A673 (cell line): ENCODE results near the gene DNASE1. TPM values are rescaled to one million over a fixed set of nuclear protein-coding genes. Genes with fewer than 3 reads are reported as not detected.

Source experiments
- BruUV-seq: library from RNA; stranded (reverse); fragments of 400-500 nt; replicated peaks from 2 replicates; lab custom pipeline; 2021; lab: Mats Ljungman, UMichigan
- CTCF ChIA-PET: fragments of 300-600 bp; sonication (Branson Sonifier 250); formaldehyde crosslinking; loops from one replicate; lab custom pipeline; 2022; ENCODE audit warnings: antibody characterized with exemption; lab: Charles Lee
- POLR2A ChIA-PET: fragments of 300-600 bp; sonication (Branson Sonifier 250); formaldehyde crosslinking; loops from one replicate; lab custom pipeline; 2022; ENCODE audit warnings: antibody characterized with exemption; ENCODE audit not compliant: low non-redundant PET; lab: Charles Lee
- DNase-seq: peaks from one replicate; pipeline ENCODE4 v3.0.0-alpha.2; 2015; ENCODE audit warnings: low spot score
- H3K27ac ChIP-seq: fragments of 200-600 bp; sonication (generic); 2 replicates; pipeline ENCODE4 v1.5.1; 2016; ENCODE audit warnings: mixed run types, low read depth, mild to moderate bottlenecking, mixed read lengths, antibody characterized with exemption, low read length; ENCODE audit not compliant: poor library complexity, severe bottlenecking
- H3K27me3 ChIP-seq: fragments of 200-600 bp; sonication (generic); replicated peaks from 2 replicates; pipeline ENCODE4 v1.6.1; 2017; ENCODE audit warnings: mixed run types, low read depth, mild to moderate bottlenecking, mixed read lengths, antibody characterized with exemption, low read length; ENCODE audit not compliant: insufficient read depth, poor library complexity
- H3K36me3 ChIP-seq: fragments of 200-600 bp; sonication (generic); 2 replicates; pipeline ENCODE4 v1.6.1; 2016; ENCODE audit warnings: mixed run types, mild to moderate bottlenecking, mixed read lengths, antibody characterized with exemption, low read length; ENCODE audit not compliant: insufficient read depth, poor library complexity, severe bottlenecking
- H3K4me1 ChIP-seq: fragments of 200-600 bp; sonication (generic); 2 replicates; pipeline ENCODE4 v1.6.1; 2017; ENCODE audit warnings: mixed run types, mild to moderate bottlenecking, mixed read lengths, antibody characterized with exemption, low read length; ENCODE audit not compliant: insufficient read depth, poor library complexity, severe bottlenecking
- H3K4me3 ChIP-seq: fragments of 200-600 bp; sonication (generic); 2 replicates; pipeline ENCODE4 v1.5.1; 2016; ENCODE audit warnings: low read depth, mixed run types, mild to moderate bottlenecking, mixed read lengths, low read length; ENCODE audit not compliant: poor library complexity, severe bottlenecking
- H3K9me3 ChIP-seq: fragments of 200-600 bp; sonication (generic); 2 replicates; pipeline ENCODE4 v1.6.1; 2016; ENCODE audit warnings: mixed run types, low read depth, mild to moderate bottlenecking, mixed read lengths, antibody characterized with exemption, low read length; ENCODE audit not compliant: poor library complexity, severe bottlenecking
- CTCF ChIP-seq: fragments of 300-800, 200-600 bp; sonication (generic); conservative IDR thresholded peaks from 2 replicates; pipeline ENCODE4 v1.5.1; 2017; ENCODE audit warnings: low read depth, mild to moderate bottlenecking, antibody characterized with exemption, low read length, moderate library complexity, mixed read lengths
- EZH2 ChIP-seq: fragments of 200-600 bp; sonication (generic); IDR thresholded peaks from 2 replicates; pipeline ENCODE4 v1.6.1; 2017; ENCODE audit warnings: borderline replicate concordance, low read depth, mild to moderate bottlenecking, mixed read lengths, antibody characterized with exemption, low read length; ENCODE audit not compliant: poor library complexity, severe bottlenecking
- intact Hi-C: fragments of 100-400 bp; cut with micrococcal nuclease; formaldehyde crosslinking; loops from one replicate; pipeline ENCODE4 v1.10.0; 2022; ENCODE audit not compliant: unreplicated experiment
- total RNA-seq: library from RNA; stranded (reverse); gene quantifications from 2 replicates; pipeline ENCODE4 v1.2.3, GENCODE V29; 2021

DNASE1 gene
- total RNA-seq, 1 experiment from 2014 or later = 17.9 TPM

- intact Hi-C loops = no loop called here
- TF ChIP-seq EZH2 (no peak), CTCF (no peak)
- no peaks in the 10 kb centered on the region for H3K4me1 ChIP-seq
- H3K27me3 ChIP-seq = no peaks in the 10 kb centered on the region
- no peaks in the 10 kb centered on the region for H3K9me3 ChIP-seq
- H3K36me3 ChIP-seq = peaks cover 37% of the 10 kb centered on the region
- no peak for DNase-seq
- H3K27ac ChIP-seq = no peak overlapping the region
- ChIA-PET CTCF (no interaction called here), POLR2A (no interaction called here)
- no peak overlapping the region for H3K4me3 ChIP-seq
- BruUV-seq = no TSS peak
Measured at GRCh38 chr16:3651461-3652372, 2.8 kb upstream of the DNASE1 start.

GRCh38 chr16:3652373-3653195 lies 1.9 kb upstream of the DNASE1 start:
- H3K27me3 ChIP-seq = no peaks in the 10 kb centered on the region
- no peak overlapping the region for H3K27ac ChIP-seq
- ChIA-PET POLR2A (no interaction called here), CTCF (no interaction called here)
- no TSS peak for BruUV-seq
- H3K4me3 ChIP-seq = no peak overlapping the region
- no peak for TF ChIP-seq EZH2
- TF ChIP-seq CTCF = no peak
- peaks cover 45% of the 10 kb centered on the region for H3K36me3 ChIP-seq
- intact Hi-C loops = no loop called here
- H3K4me1 ChIP-seq = no peaks in the 10 kb centered on the region
- no peak for DNase-seq
- no peaks in the 10 kb centered on the region for H3K9me3 ChIP-seq

GRCh38 chr16:3655030-3655395 lies 522 bp downstream of the DNASE1 start:
- H3K27me3 ChIP-seq = no peaks in the 10 kb centered on the region
- DNase-seq = no peak
- ChIA-PET CTCF (no interaction called here), POLR2A (no interaction called here)
- H3K27ac ChIP-seq = peak overlapping the region; percentile 14
- intact Hi-C loops = no loop called here
- no peak for TF ChIP-seq EZH2
- no peak for TF ChIP-seq CTCF
- no TSS peak for BruUV-seq
- H3K4me3 ChIP-seq = no peak overlapping the region
- H3K9me3 ChIP-seq = no peaks in the 10 kb centered on the region
- peaks cover 66% of the 10 kb centered on the region for H3K36me3 ChIP-seq
- no peaks in the 10 kb centered on the region for H3K4me1 ChIP-seq
